VCaP (cell line): Measurements from ENCODE around the gene ABI3BP.

Source experiments
- H3K27ac ChIP-seq: fragments of 450-650 bp; 2 replicates; pipeline ENCODE4 v1.5.1; 2017
- TF ChIP-seq, protein P1 (sequence below): fragments of 450-650 bp; conservative IDR thresholded peaks from 2 replicates; pipeline ENCODE4 v1.5.1; 2017; ENCODE audit warnings: mild to moderate bottlenecking, moderate library complexity

ABI3BP gene

GRCh38 chr3:101010296-101010695, 17.1 kb upstream of the ABI3BP start:
- TF ChIP-seq, protein P1, sequence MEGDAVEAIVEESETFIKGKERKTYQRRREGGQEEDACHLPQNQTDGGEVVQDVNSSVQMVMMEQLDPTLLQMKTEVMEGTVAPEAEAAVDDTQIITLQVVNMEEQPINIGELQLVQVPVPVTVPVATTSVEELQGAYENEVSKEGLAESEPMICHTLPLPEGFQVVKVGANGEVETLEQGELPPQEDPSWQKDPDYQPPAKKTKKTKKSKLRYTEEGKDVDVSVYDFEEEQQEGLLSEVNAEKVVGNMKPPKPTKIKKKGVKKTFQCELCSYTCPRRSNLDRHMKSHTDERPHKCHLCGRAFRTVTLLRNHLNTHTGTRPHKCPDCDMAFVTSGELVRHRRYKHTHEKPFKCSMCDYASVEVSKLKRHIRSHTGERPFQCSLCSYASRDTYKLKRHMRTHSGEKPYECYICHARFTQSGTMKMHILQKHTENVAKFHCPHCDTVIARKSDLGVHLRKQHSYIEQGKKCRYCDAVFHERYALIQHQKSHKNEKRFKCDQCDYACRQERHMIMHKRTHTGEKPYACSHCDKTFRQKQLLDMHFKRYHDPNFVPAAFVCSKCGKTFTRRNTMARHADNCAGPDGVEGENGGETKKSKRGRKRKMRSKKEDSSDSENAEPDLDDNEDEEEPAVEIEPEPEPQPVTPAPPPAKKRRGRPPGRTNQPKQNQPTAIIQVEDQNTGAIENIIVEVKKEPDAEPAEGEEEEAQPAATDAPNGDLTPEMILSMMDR = no peak
- H3K27ac ChIP-seq = no peak overlapping the region

GRCh38 chr3:101009386-101009785, 16.2 kb upstream of the ABI3BP start:
- no peak overlapping the region for H3K27ac ChIP-seq
- TF ChIP-seq, protein P1 = no peak

- no peak overlapping the region for H3K27ac ChIP-seq
- TF ChIP-seq, protein P1 = no peak
Observed at GRCh38 chr3:100999160-100999559, 5.9 kb upstream of the ABI3BP start.

GRCh38 chr3:100994809-100995208, 1.6 kb upstream of the ABI3BP start:
- H3K27ac ChIP-seq = no peak overlapping the region
- TF ChIP-seq, protein P1 = no peak

DNA sequence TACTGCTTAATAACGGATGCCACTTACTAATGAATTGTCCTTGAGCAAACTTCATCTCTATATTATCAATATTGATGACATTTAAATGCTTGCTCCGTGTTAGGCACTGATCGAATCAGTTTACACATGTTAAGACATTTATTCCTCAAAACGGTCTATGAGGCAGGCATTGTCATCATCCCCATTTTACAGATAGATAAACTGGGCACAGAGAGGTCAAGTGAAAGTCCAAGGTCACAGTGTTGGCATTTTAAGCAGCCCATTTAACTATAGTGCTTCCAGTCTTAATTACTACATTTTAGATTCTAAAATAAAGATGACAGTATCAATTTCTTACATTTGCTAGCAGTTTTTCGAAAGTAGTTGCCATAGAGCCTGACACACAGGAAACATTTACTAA, 966 bp upstream of the ABI3BP start:
- TF ChIP-seq, protein P1 = no peak
- no peak overlapping the region for H3K27ac ChIP-seq

DNA sequence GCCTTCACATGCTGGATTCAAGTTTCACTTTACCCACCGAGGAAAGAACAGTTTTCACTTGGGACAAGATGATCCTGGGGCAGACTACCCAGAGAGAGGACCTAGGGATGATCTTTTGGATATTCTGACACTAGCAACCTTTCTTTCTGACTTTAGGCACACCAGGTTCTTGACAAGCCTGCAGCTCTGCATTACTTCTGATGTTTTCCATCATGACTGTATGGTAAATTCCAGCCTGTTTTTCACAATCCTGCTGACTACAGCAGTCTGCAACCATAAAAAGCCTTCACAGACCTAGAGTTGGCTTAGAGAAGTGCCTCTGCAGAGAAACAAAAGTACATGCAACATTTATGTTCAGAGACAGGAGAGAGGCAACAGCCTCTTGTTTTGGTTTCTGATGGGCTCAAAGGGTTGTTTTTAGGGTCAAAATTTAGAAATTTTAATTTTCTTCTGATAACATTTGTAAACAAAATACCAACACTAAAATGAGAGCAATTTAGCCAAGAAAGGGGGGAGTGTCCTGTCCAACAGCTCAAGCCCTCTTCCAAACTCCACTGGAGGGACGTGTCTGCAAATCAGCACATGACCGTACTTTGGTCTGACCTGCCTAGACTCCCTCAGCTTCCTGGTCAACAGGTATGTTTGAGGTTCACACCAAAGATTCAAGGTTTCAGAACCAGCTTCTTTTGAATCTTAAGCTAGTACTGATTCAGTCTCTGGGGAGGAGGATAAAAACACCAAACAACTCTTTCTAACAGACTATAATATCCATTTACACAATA, 799 bp downstream of the ABI3BP start:
- no peak overlapping the region for H3K27ac ChIP-seq
- TF ChIP-seq, protein P1 = no peak

GRCh38 chr3:100988080-100988479, 5.1 kb downstream of the ABI3BP start:
- no peak overlapping the region for H3K27ac ChIP-seq
- TF ChIP-seq, protein P1 = no peak
